Measurements from ENCODE around the gene PRR29.

Gene PRR29

DNA sequence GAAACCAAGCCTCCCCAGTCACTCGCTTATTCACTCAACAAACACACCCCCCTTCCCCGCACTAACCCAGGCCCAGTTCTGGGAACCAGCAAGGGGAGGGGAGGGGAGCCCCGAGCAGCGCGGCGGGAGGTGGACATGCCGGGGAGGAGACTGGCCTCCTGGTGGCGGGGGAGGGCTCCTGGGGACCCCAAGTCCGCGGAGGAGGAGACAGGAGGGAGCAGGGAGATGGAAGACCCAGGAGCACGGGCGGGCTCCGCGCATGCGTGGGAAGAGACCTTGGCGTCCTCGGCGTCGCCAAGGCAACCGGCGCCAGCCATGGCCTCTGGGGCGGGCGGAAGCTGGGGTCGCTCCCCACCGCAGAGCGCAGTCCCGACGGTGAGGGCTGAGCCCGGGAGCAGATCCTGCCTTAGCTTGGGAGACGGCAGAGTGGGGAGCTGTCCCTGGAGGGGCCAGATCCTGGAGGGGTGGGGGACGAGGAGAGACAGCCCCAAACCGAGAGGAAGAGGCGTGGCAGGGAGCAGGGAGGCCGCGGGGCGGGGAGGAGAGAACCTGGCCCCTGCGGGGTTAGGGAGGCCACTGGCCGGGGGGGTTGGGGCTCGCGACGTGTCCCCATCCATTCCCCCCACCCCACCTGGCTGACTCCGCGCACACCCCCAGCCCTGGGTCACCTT lies at the start of gene PRR29:
Gene PRR29, plus strand, starts transcription at position 302 of the 671 bp plus-strand sequence. Its CDS starts 14 bp downstream, at position 316.
- peak; percentile 50 to 71 (median 65) for DNase-seq

- no peak for DNase-seq
These were observed 49.6 kb upstream of the PRR29 start for GRCh38 chr17:63948521-63948920.

GRCh38 chr17:63949576-63950250 lies 48.4 kb upstream of the PRR29 start:
- DNase-seq = no peak

- peak in 2 of 6 experiments; percentile 5 to 9 for DNase-seq
These were observed 46.9 kb upstream of the PRR29 start for GRCh38 chr17:63950940-63951907.

- DNase-seq = peak in 4 of 6 experiments; percentile 11 to 63 (median 20)
These were observed 43.6 kb upstream of the PRR29 start for GRCh38 chr17:63954402-63955063.

- no peak for DNase-seq
These were observed 42.9 kb upstream of the PRR29 start for GRCh38 chr17:63955232-63955631.

DNA sequence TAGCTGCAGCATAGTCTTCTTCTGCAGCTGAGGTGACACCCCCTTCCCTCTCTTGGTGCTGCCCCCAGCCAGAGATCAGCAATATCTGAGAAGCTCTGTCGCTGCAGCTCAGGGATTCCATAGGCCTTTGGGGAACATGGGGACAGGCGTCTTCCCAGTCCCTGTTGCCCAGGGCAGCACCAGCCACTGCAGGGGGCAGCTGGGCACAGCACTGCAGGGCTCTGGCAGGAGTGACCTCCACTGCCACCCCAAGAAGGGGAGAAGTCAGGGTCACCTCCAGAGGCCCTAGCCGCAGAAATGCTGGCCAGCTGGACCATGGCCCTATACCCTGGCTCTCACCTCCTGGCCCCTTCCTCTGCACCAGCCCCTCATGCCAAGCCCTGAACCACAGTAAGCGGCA lies 42.4 kb upstream of the PRR29 start:
- DNase-seq = no peak

GRCh38 chr17:63956296-63956920 lies 41.7 kb upstream of the PRR29 start:
- no peak for DNase-seq

- no peak for DNase-seq
These were observed 38.1 kb upstream of the PRR29 start for GRCh38 chr17:63960006-63960405.

- no peak for DNase-seq
These were observed 37.7 kb upstream of the PRR29 start for GRCh38 chr17:63960430-63960829.

- DNase-seq = peak in 4 of 6 experiments; percentile 22 to 44 (median 24)
These were observed 36.6 kb upstream of the PRR29 start for GRCh38 chr17:63961355-63962212.

DNA sequence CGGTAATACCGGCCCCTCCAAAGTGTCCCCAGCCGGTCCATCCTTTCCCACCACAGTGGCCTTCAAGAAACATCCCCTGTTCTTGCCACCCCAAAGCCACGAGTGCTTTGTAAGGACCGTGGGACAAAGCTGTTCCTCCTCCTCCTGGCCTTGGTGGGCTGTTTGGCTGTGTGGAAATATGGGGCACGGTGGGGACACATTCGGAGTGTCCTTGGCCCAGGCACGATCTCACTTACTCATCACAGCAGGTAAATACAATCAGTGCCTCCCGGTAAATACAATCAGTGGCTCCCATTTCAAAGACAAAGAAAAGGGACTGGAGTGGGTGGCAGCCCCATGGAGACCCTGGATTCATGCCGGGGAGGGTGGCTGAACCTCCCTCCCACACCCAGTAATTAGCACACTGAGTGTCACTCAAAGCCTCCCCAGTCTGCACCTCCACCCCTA lies 35.8 kb upstream of the PRR29 start:
- DNase-seq = no peak

DNA sequence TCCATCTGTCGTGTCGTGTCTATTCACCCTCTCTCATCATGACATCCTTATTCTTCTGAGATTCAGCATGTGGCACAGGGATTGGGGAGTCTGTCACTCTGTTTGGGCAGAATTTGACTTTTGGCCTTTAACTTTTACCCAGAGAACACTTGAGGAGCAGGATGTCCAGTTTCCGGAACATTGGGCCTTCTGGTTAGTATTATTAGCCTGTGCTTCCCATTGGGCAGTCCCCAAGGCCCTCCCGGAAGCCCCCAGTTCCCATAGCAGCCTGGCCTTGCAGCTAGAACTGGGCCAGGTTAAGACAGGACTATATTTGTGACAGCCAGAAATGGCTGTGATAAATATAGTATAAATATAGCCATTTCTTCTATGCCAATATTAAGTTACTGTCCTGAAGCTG lies 35.0 kb upstream of the PRR29 start:
- no peak for DNase-seq

DNA sequence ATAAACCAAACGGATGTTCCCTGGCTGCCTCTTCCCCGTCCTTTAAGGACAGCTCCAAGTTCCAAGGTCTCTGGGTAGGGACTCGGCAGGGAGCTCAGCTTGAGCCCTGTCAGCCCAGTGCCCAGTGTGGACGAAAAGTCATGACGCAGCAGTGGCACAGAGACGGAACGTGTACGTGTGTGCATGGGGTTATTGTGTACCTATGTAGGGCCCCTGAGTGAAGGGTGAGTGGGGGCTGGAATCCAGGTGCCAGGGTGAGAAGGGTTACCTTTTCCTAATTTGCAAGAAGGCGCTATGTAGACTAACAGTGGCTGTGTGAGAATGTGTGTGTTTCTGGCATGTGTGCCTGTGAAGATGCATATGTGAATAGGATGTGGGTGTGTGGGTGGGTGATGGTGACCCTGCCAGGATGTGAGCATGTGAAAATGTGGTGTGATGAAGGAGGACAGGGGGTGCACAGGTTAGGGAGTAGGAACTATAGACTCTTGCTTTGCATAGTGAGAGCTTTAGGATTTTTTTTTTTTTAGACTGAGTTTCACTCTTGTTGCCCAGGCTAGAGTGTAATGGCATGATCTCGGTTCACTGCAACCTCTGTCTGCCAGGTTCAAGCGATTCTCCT lies 31.4 kb upstream of the PRR29 start:
- DNase-seq = peak in 3 of 6 experiments; percentile 36 to 64 (median 58)

DNA sequence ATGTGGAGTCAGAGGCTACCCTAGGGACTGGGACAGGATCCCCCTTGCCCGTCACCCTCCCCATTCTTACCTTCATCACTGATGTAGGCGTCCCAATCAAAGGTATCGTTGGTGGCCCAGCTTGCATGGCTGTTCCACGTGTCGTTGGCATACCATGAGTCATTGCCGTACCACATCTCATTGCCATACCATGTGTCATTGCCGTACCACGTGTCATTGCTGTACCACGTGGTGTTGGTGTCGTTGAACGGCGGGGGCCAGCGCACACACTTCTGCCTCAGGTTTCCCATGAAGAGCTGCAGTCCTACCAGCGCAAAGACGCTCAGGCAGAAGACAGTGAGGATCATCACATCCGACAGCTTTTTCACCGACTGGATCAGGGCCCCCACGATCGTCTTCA lies 30.2 kb upstream of the PRR29 start:
- DNase-seq = no peak

GRCh38 chr17:63969278-63969677 lies 28.9 kb upstream of the PRR29 start:
- DNase-seq = no peak

- no peak for DNase-seq
These were observed 25.4 kb upstream of the PRR29 start, which contains the start of gene SCN4A for GRCh38 chr17:63972796-63973195. TSS of gene SCN4A (minus strand) at chr17:63972918. CDS start at chr17:63972841, 77 bp downstream.

- DNase-seq = no peak
These were observed 24.9 kb upstream of the PRR29 start for GRCh38 chr17:63973247-63973646.

GRCh38 chr17:63973930-63974593 lies 24.1 kb upstream of the PRR29 start:
- DNase-seq = no peak
